OCI-LY7 (cell line): ENCODE results near the gene OR2A7.
"Not testable (repeated sequence)": the region's sequence is repeated elsewhere in the genome, so short reads cannot be mapped to it uniquely, and the experiment has no call there.

Experiments used
- EZH2phosphoT487 ChIP-seq: fragments of 200-600 bp; sonication (generic); IDR thresholded peaks from 2 replicates; pipeline ENCODE4 v1.6.1; 2018; ENCODE audit warnings: low read depth, borderline replicate concordance, mild to moderate bottlenecking, mixed run types, antibody characterized with exemption, low read length, moderate library complexity, mixed read lengths
- TF ChIP-seq, protein P1 (sequence below): fragments of 200-600 bp; sonication (generic); conservative IDR thresholded peaks from 2 replicates; pipeline ENCODE4 v1.5.1; 2014; ENCODE audit warnings: mild to moderate bottlenecking, antibody characterized with exemption, low read length, moderate library complexity, mixed read lengths

DNA sequence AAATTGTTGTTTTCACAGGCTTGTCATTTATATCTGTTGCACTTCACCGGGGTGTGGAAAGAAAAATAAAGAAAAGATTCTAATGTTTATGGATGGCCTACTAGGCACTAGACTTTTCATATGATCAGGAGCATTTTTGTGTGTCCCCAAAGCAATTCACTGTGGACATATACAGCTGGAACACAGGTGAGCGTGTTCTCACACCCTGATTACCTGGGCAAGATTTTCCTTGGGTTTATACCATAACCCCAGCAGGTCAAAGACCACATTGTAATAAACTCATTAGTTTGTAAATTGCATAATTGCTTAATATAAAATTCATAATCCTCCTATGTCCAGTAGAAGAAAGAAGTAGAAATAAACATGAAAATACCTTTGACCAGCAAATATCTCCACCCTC is 46.6 kb upstream of the OR2A7 start:
- TF ChIP-seq, protein P1, sequence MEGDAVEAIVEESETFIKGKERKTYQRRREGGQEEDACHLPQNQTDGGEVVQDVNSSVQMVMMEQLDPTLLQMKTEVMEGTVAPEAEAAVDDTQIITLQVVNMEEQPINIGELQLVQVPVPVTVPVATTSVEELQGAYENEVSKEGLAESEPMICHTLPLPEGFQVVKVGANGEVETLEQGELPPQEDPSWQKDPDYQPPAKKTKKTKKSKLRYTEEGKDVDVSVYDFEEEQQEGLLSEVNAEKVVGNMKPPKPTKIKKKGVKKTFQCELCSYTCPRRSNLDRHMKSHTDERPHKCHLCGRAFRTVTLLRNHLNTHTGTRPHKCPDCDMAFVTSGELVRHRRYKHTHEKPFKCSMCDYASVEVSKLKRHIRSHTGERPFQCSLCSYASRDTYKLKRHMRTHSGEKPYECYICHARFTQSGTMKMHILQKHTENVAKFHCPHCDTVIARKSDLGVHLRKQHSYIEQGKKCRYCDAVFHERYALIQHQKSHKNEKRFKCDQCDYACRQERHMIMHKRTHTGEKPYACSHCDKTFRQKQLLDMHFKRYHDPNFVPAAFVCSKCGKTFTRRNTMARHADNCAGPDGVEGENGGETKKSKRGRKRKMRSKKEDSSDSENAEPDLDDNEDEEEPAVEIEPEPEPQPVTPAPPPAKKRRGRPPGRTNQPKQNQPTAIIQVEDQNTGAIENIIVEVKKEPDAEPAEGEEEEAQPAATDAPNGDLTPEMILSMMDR, result not testable (repeated sequence)
- not testable (repeated sequence) for TF ChIP-seq EZH2phosphoT487
